Epithelial cell of prostate (primary cell): Measurements from ENCODE around the gene SIN3A.
"Not testable (repeated sequence)": the region's sequence is repeated elsewhere in the genome, so short reads cannot be mapped to it uniquely, and the experiment has no call there.

Experiments used
- DNase-seq: peaks from one replicate; pipeline ENCODE4 v3.0.0-alpha.2; 2011; ENCODE audit warnings: low read depth, low spot score
- H3K27ac ChIP-seq: fragments of 450-650 bp; 2 replicates; pipeline ENCODE4 v1.5.1; 2017; ENCODE audit warnings: mild to moderate bottlenecking

Gene SIN3A

DNA sequence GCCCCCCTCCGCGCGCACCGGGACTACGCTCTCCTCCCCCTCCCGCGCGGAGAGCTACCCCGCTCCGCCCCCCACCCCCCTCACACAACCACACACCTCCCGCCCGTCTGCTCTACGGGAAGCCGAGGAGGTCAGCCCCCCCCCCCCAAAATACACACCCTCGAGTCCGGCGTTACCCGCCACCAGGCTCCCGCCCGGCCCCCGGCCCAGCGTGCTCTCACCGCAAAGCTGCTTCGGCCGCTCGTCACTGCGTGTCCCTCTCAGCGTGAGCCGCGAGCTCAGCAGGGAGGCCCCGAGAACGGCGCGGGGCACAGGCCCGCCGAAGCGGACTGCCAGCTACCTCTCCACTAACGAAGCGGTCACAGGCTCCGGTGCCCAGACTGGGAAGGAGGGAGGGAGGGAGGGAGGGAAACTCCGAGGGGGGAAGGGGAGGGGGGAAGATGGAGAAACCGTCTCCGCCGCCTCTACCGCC, 252 bp downstream of the SIN3A start:
- peak overlapping the region; percentile 98 for H3K27ac ChIP-seq
- no peak for DNase-seq

DNA sequence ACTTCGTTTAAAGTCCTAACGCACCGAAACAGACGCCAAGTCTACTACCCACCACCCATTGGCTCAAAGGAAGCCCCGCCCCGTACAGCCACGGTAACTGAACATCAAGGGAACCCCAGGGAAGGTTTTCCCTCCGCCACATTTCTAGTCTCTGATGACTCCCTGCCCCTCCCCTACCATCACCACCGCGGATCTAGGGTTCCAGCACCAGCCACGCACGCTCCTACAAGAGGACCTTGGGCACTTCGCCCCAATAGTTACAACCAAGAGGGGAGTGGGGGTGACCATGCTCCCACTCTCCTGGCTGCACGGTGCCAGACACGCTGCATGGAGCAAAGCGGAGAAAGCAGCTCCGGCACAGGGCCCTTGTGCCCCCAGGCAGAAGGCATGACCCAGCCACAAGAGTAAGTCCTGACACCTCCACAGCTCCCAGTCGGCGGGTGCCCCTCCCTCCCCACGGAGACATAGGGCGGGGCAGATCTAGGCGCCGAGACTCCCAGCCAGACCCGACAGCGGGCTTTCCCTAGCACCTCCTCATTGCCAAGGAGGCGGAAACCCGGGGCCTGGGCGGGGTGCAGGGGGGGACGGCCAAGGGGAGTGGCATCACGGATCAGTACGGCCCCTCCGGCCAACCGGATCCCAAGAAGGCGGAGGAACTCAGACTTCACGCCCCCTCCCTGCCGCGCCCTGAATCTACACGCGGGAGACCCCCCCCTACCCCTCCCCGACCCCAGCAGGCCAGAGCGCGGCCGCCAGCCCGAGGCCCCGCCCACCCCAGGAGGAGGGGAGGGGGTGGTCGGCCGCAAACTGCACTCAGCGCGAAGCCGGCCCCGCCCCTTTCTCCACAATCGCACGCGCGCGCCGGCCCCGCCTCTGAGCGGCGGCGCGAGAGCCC, 936 bp downstream of the SIN3A start:
- H3K27ac ChIP-seq, result peak overlapping the region; percentile 98
- peak; percentile 89 for DNase-seq

DNA sequence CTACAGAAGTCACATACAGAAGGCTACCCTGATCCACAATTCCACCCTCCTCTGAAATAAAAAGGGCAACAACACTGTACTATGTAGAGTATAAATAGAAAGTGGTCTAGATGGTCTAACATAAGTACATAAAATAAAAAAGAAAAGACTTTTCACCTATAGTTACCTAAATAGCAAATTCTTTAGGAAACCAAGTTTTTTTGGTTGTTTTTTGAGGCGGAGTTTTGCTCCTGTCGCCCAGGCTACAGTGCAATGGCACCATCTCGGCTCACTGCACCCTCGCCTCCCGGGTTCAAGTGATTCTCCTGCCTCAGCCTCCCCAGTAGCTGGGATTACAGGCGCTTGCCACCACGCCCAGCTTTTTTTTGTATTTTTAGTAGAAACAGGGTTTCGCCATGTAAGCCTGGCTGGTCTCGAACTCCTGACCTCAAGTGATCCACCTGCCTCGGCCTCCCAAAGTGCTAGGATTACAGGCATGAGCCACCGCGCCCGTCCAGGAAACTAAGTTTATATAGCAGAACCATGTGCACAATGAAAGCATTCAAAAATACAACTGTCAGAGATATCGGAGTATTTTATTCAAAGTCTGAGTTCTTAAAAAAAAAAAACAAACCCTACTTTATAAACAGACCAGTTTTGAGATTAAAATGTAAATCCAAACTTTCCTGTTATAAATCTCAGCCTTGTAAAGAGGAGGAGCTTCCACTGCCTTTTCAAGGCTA, 1.7 kb downstream of the SIN3A start:
- H3K27ac ChIP-seq, result peak overlapping the region; percentile 98
- DNase-seq, result no peak

DNA sequence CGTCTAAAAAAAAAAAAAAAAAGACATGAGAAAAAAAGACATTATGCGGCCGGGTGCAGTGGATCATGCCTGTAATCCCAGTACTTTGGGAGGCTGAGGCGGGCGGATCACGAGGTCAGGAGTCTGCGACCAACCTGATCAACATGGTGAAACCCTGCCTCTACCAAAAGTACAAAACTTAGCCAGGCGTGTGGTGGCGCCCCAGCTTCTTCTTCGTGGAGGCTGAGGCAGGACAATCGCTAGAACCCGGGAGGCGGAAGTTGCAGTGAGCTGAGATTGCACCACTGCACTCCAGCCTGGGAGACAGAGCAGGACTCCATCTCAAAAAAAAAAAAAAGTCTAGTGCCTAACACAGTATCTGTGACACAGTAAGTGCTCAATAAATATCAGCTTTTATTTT, 3.3 kb downstream of the SIN3A start:
- not testable (repeated sequence) for H3K27ac ChIP-seq, DNase-seq

DNA sequence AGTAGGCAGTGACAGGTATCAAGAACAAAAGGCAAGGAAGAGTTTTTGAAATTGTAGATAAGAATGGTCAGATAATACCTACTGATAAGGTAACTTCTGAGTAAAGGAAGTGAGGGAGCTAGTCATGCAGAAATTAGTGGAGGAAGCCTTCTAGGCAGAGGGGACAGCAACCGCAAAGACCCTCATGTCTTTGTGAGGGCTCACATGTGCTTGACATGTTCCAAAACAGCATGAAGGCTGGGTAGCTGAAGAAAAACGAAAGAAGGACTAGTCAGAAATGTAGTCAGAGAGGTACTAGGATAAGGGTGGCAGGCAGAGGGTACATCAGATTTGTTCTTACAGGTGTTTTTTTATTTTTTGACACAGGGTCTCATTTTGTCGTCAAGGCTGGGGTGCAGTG, 5.3 kb downstream of the SIN3A start:
- DNase-seq, result no peak

DNA sequence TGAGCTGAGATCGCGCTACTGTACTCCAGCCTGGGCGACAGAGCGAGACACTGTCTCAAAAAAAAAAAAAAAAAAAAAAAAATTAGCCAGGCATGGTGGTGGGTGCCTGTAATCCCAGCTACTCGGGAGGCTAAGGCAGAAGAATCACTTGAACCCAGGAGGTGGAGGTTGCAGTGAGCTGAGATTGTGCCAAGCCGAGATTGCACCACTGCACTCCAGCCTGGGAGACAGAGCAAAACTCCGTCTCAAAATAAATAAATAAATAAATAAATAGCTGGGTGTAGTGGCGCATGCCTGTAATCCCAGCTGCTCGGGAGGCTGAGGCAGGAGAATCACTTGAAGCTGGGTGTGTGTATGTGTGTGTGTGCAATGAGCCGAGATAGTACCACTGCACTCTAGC, 6.2 kb downstream of the SIN3A start:
- DNase-seq, result not testable (repeated sequence)

More for the DNA sequence above, 5.3 kb downstream of the SIN3A start:
- H3K27ac ChIP-seq, result no peak overlapping the region

DNA sequence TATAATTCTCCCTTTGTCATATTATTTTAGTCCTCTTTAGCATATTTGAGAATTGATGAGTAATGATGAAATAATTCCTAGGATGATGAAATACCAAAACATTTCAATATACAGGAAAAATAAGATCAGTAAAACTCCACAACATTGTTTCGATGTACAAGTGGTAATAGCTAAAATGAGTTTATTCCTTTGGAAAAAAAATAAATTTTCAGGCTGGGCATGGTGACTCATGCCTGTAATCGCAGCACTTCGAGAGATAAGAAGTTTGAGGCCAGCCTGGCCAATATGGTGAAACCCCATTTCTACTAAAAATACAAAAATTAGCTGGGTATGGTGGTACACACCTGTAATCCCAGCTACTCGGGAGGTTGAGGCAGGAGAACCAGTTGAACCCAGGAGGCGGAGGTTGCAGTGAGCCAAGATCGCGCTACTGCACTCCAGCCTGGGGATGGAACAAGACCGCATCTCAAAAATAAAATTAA, 7.5 kb downstream of the SIN3A start:
- not testable (repeated sequence) for DNase-seq
- H3K27ac ChIP-seq, result peak overlapping the region; percentile 82

More for the DNA sequence above, 6.2 kb downstream of the SIN3A start:
- not testable (repeated sequence) for H3K27ac ChIP-seq

DNA sequence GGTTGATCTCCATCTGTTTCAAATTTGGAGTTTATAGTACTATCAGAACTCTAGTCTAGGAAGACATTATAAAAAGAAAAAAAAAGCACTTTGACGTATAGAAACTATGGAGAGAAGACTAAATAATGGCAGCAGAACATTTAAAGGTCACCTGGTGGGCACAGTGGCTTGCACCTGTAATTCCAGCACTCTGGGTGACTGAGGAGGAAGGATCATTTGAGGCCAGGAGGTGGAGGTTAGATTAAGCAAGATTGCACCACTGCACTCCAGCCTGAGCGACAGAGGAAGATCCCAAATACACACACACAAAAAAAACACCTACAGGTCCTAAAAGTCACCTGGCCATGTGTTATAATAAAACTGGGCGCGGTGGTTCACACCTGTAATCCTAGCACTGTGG, 13.8 kb downstream of the SIN3A start:
- no peak overlapping the region for H3K27ac ChIP-seq
- DNase-seq, result no peak

DNA sequence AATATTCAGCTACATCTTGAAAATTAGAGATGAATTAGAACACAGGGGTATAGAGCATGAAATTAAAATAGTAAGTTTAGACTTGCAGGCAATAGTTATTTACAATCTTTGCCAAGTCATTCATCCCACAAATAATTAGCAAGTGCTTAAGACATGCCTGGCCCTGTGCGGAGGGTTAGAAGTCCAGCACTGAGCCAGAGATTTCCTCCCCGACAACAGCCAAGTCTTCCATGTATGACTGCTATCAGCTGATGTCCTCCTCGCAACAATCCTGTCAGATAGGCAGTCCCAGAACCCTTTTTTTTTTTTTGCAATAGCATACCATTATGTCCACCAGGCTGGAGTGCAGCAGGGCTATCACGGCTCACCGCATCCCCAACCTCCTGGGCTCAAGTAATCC, 14.6 kb downstream of the SIN3A start:
- H3K27ac ChIP-seq, result peak overlapping the region; percentile 3
- DNase-seq, result no peak

DNA sequence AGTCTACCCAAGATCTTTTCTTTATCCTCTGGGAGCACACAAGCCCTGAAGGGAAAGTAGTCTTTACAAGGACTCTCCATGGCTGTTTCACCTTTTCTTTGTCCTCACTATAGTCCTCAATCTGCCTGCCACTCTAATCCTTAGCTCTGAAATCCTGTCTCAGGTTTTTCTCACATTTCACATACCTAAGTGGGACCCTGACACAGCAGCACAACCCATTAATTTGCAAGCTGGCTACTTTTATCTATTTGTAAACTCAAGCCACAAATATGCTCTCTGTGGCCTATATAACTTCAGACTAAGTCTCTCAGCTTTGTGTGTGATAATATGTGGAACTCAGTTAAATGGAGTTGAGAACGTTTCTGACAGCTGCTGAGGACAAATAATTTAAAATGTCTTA, 19.8 kb downstream of the SIN3A start:
- no peak overlapping the region for H3K27ac ChIP-seq
- no peak for DNase-seq

DNA sequence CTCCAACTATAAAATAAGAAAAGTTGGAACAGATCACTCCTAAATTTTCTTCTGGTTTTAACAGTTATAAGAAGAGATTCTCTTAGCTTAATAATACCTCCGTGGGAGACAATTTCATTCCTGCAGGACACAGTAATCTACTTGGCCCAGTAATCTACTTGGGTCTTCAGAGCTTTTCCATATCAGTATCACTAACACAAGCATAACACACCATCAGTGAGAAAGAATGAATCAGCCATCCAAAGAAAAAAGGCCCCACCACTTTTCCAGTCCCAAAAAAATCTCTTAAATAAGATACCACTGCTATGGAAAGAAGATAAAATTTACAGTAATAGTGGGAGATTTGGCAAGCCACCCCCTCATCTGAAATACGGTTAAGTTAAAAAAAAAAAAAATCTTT, 20.2 kb downstream of the SIN3A start:
- no peak for DNase-seq

DNA sequence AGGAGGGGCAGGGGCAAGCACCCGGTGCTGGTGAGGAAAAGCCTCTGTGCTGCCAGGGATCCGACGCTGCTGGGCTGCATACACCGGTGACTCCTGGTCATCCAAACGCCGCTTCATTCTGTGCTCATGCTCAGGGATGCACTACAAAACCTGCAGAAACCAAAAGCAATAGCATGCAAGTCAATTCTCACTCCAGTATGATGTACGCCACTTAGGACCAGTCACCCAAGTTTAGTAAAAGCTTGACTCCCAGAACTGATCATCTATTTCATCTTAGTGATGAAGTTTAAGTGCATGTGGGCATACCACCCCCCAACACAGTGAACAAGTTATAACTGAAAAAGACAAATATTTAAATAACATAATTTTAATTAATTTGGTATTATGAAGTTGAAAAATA, 21.2 kb downstream of the SIN3A start:
- no peak for DNase-seq
- H3K27ac ChIP-seq, result no peak overlapping the region

More for the DNA sequence above, 20.2 kb downstream of the SIN3A start:
- H3K27ac ChIP-seq, result no peak overlapping the region

DNA sequence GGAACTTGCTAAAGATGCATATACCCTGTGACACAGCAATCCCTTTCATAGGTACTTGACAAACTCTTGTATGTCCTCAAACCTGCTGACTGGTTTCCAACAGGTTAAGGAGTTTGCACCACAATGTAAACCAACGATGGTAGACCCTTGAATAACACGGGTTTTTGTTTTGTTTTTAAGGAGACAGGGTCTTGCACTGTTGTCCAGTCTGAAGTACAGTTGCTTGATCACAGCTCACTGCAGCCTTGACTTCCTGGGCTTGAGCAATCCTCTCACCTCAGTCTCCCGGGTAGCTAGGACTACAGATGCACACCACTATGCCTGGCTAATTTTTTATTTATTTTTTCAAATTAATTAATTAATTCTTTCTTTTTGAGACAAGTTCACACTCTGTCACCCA, 23.3 kb downstream of the SIN3A start:
- no peak for DNase-seq
- H3K27ac ChIP-seq, result no peak overlapping the region

DNA sequence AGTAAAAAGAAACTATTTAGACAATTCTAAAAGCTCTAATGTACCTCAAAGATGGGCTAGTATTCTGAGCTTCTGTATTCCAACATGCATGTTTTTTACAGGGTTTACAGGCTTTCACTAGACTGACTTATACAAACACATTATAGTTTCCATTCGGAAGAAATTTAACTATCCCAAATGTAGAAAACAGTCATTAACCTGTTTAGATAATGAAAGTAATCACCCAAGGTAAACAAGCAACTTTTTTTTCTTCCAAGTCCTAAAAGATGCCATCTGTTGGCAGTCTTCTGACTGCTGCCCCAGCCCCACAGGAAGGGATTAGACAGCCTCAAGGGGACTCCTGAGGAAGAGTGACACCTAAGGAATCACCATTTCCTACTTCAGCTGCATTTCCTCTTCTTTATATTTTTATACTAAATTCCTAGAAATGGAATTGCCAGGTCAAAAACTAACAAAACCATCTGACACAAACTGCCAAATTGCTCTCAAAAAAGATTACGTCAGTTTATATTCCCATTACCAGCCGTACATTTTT, 25.5 kb downstream of the SIN3A start:
- H3K27ac ChIP-seq, result no peak overlapping the region
- no peak for DNase-seq

DNA sequence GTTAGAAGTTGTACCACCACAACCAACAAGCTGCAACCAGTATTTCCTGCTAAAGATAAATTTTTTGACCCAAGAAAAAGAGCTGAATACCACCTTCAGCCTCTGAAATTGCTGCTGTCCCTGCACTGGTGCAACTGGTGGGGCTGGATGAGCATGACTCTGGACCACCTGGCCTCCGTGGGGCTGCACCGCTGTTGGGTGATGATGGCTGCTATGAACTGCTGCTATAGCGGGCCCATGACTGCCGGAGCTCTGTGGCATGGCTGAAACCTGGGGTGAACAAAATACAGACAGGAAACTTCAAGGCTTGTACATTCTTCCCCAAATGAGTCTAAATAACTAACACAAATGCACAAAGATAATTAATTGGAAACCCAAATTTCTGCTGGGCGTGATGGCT, 28.9 kb downstream of the SIN3A start:
- DNase-seq, result no peak
- H3K27ac ChIP-seq, result no peak overlapping the region

DNA sequence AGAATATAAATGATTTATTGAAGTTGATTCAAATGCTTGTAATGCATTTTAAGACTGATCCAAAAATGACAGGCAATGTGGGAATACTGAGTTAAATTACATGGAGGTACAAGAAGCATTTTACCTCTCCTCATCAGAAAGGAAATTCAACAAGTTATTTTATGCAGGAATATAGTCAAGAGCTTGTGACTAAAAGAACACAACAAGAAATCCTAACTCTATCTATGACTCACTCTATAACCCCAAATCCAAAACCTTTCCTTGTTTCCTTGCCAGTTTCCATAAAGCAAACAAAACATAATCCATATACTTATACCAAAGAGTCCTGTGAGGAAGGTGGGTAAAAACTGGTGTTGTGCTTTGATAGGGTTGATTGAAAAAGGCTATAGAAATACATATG, 30.8 kb downstream of the SIN3A start:
- no peak for DNase-seq
- no peak overlapping the region for H3K27ac ChIP-seq

DNA sequence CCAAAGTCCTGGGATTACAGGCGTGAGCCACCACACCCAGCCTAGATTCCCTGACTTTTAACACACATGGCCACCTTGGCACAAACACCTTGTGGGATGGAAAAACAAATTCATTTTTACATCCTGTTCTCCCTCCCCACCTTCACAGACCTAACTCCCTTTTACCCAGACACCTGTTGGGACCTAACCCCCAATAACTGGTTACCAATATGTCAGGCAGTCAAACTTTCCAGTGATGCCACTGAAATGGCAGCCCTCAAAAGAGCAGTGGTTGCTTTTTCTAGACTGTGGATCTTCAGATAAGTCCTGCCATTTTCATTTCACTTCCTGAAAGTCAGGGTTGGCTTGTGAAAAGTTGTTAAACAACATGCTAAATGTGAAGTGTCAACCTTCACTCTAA, 34.9 kb downstream of the SIN3A start:
- no peak for DNase-seq
- H3K27ac ChIP-seq, result no peak overlapping the region

DNA sequence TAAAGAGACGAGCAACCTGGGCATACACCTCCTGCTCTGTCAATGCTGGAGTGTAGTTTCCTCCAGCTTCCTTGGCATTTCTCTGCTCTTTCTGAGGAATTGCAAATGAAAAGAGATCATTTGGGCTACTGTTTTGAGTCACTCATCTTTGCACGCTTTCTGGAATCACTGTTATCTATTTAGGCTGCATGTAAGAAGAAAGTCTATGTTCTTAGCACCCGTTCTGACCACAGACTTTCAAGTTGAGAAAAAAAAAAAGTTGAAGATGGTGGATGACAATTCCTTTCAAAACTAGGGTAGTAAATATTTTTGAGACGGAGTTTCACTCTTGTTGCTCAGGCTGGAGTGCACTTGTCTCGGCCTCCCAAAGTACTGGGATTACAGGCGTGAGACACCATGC, 41.3 kb downstream of the SIN3A start:
- DNase-seq, result no peak
- no peak overlapping the region for H3K27ac ChIP-seq

DNA sequence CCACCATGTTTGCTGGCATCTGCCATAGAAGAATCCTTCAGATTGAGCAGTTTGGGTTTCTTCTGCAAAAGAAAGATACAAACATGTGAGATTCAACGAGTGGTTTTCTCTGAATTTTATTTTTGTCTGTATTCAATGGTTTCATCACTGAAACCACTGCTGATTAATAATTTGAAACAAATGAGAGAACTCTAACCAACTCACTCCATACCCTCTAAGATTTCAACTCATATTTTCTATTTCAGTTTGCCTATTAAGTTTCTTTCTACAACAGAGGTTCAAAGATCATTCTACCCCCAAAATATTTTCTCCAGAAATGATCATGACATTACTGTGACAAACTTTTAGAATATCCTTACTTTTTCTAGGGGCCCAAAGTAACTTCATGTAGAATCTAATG, 44.4 kb downstream of the SIN3A start:
- no peak overlapping the region for H3K27ac ChIP-seq
- no peak for DNase-seq

DNA sequence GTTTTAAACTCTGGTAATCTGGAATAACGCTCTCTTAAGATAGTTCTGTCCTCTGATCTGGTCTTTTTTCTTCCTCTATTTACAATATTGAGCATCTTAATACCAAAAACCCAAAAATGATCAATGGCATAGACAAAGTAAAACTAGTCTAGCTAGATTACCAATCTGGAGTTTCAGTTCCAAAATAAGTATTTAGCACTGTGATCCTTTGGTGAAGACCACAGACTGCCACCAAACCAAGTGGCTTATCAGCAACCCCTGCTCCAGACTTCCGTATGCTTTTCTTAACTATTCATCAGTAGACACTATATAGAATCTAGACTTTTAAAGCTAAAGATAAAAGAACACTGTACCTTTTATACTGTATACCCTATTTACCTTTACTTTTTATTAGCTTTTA, 47.6 kb downstream of the SIN3A start:
- DNase-seq, result no peak

DNA sequence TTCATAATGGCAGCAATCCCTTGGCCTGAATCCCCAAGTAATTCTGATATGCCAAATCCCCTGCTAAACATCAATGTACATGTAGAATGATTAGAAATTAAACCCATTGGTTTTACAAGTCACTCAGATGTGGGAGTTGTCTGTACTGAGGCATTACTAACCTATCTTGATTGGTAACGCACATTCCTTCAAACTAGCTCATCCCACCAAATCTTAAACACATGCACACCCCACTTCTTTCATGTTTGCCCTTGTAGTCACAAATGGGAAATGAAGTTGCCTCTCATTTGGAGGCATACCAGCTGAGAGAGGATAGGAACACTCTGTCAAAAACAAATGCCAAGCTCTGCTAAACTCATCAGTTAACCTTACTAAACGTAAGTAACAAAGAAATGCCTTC, 54.0 kb downstream of the SIN3A start:
- H3K27ac ChIP-seq, result no peak overlapping the region
- no peak for DNase-seq

More for the DNA sequence above, 47.6 kb downstream of the SIN3A start:
- H3K27ac ChIP-seq, result no peak overlapping the region
